ENCODE measurements around the gene FRS2.
"Not testable (repeated sequence)": the region's sequence is repeated elsewhere in the genome, so short reads cannot be mapped to it uniquely, and the experiment has no call there.

The FRS2 gene

GRCh38 chr12:69470189-69471075 lies at the start of gene FRS2:
Gene FRS2, plus strand, starts transcription at chr12:69470388. Its CDS starts 98,643 bp downstream, at chr12:69569031.
- peak; percentile 85 for DNase-seq (ENCODE audit: low spot score)

- DNase-seq (ENCODE audit: low spot score) = no peak
Measured at GRCh38 chr12:69421548-69421947, 48.6 kb upstream of the FRS2 start.

GRCh38 chr12:69423037-69423905 lies 46.9 kb upstream of the FRS2 start:
- no peak for DNase-seq (ENCODE audit: low spot score)

- no peak for DNase-seq (ENCODE audit: low spot score)
Measured at GRCh38 chr12:69425417-69425816, 44.8 kb upstream of the FRS2 start.

- no peak for DNase-seq (ENCODE audit: low spot score)
Measured at GRCh38 chr12:69428351-69429073, 41.7 kb upstream of the FRS2 start.

GRCh38 chr12:69430942-69431590 lies 39.1 kb upstream of the FRS2 start:
- no peak for DNase-seq (ENCODE audit: low spot score)

GRCh38 chr12:69431591-69432222 lies 38.5 kb upstream of the FRS2 start:
- DNase-seq (ENCODE audit: low spot score) = no peak

GRCh38 chr12:69433653-69434052 lies 36.5 kb upstream of the FRS2 start:
- DNase-seq (ENCODE audit: low spot score) = no peak

GRCh38 chr12:69435644-69436043 lies 34.5 kb upstream of the FRS2 start:
- DNase-seq (ENCODE audit: low spot score) = no peak

GRCh38 chr12:69437073-69437472 lies 33.1 kb upstream of the FRS2 start:
- no peak for DNase-seq (ENCODE audit: low spot score)

- no peak for DNase-seq (ENCODE audit: low spot score)
Measured at GRCh38 chr12:69438539-69438938, 31.6 kb upstream of the FRS2 start.

- no peak for DNase-seq (ENCODE audit: low spot score)
Measured at GRCh38 chr12:69440016-69440415, 30.2 kb upstream of the FRS2 start.

- no peak for DNase-seq (ENCODE audit: low spot score)
Measured at GRCh38 chr12:69440886-69441285, 29.3 kb upstream of the FRS2 start.

- DNase-seq (ENCODE audit: low spot score) = no peak
Measured at GRCh38 chr12:69442894-69443293, 27.3 kb upstream of the FRS2 start.

- DNase-seq (ENCODE audit: low spot score) = no peak
Measured at GRCh38 chr12:69443916-69444315, 26.3 kb upstream of the FRS2 start.

GRCh38 chr12:69447892-69448291 lies 22.3 kb upstream of the FRS2 start:
- DNase-seq (ENCODE audit: low spot score) = no peak

GRCh38 chr12:69452598-69453132 lies 17.5 kb upstream of the FRS2 start:
- DNase-seq (ENCODE audit: low spot score) = not testable (repeated sequence)

- no peak for DNase-seq (ENCODE audit: low spot score)
Measured at GRCh38 chr12:69456239-69456638, 13.9 kb upstream of the FRS2 start.

- no peak for DNase-seq (ENCODE audit: low spot score)
Measured at GRCh38 chr12:69457433-69457832, 12.8 kb upstream of the FRS2 start.

- no peak for DNase-seq (ENCODE audit: low spot score)
Measured at GRCh38 chr12:69459477-69459876, 10.7 kb upstream of the FRS2 start.

GRCh38 chr12:69464428-69464827 lies 5.8 kb upstream of the FRS2 start:
- DNase-seq (ENCODE audit: low spot score) = no peak

All from activated CD4-positive, alpha-beta T cell treated with anti-CD3 and anti-CD28 coated beads, Interleukin-2, Interleukin-4, amounts not matched to agents 100 ng/mL and 50 ng/mL, durations not matched to agents 16 hours and 8 hours (primary cell).